Stimulated activated CD4-positive, alpha-beta T cell treated with anti-CD3 and anti-CD28 coated beads, Interleukin-15, amount 100 ng/mL, for 24 hours (primary cell): ENCODE data around the gene C12orf42.
"Not testable (repeated sequence)": the region's sequence is repeated elsewhere in the genome, so short reads cannot be mapped to it uniquely, and the experiment has no call there.

Source experiments
- DNase-seq: peaks from one replicate; pipeline ENCODE4 v3.0.0-alpha.2; 2020

The C12orf42 gene

GRCh38 chr12:103494734-103495468 is 867 bp downstream of the C12orf42 start:
- DNase-seq, result no peak

- DNase-seq, result no peak
These were observed 1.6 kb downstream of the C12orf42 start for GRCh38 chr12:103494051-103494733.

GRCh38 chr12:103493199-103493598 is 2.6 kb downstream of the C12orf42 start:
- no peak for DNase-seq

- no peak for DNase-seq
These were observed 13.4 kb downstream of the C12orf42 start for GRCh38 chr12:103482365-103482764.

GRCh38 chr12:103475073-103475472 is 20.7 kb downstream of the C12orf42 start:
- no peak for DNase-seq

GRCh38 chr12:103470664-103471063 is 25.1 kb downstream of the C12orf42 start:
- DNase-seq, result no peak

- DNase-seq, result no peak
These were observed 26.0 kb downstream of the C12orf42 start for GRCh38 chr12:103469719-103470118.

- DNase-seq, result no peak
These were observed 26.9 kb downstream of the C12orf42 start for GRCh38 chr12:103468837-103469236.

- DNase-seq, result no peak
These were observed 33.1 kb downstream of the C12orf42 start for GRCh38 chr12:103462675-103463074.

- DNase-seq, result no peak
These were observed 38.3 kb downstream of the C12orf42 start for GRCh38 chr12:103457471-103457870.

- DNase-seq, result no peak
These were observed 39.8 kb downstream of the C12orf42 start for GRCh38 chr12:103456006-103456405.

- DNase-seq, result no peak
These were observed 40.6 kb downstream of the C12orf42 start for GRCh38 chr12:103455020-103455763.

GRCh38 chr12:103444983-103445382 is 50.8 kb downstream of the C12orf42 start:
- no peak for DNase-seq

GRCh38 chr12:103442822-103443221 is 52.9 kb downstream of the C12orf42 start:
- no peak for DNase-seq

- DNase-seq, result no peak
These were observed 53.6 kb downstream of the C12orf42 start for GRCh38 chr12:103442182-103442555.

GRCh38 chr12:103441437-103442181 is 54.2 kb downstream of the C12orf42 start:
- DNase-seq, result peak; percentile 46

- DNase-seq, result not testable (repeated sequence)
These were observed 61.3 kb downstream of the C12orf42 start for GRCh38 chr12:103434165-103435105.

GRCh38 chr12:103431950-103432349 is 63.8 kb downstream of the C12orf42 start:
- no peak for DNase-seq

GRCh38 chr12:103431387-103431786 is 64.4 kb downstream of the C12orf42 start:
- no peak for DNase-seq

GRCh38 chr12:103425674-103426073 is 70.1 kb downstream of the C12orf42 start:
- DNase-seq, result not testable (repeated sequence)

GRCh38 chr12:103424849-103425586 is 70.8 kb downstream of the C12orf42 start:
- DNase-seq, result not testable (repeated sequence)
